Lower leg skin (tissue), 3 donors: Measurements from ENCODE around the gene DAPK2.

Experiments
- POLR2A ChIP-seq, 2 donors: fragments of 450-650 bp; IDR thresholded peaks; one replicate each; pipeline ENCODE4 v1.6.1; 2016 to 2017; ENCODE audit warnings: antibody characterized with exemption in 2 of 2, mild to moderate bottlenecking in 1 of 2, moderate library complexity in 1 of 2
- TF ChIP-seq, protein P1 (sequence below), 3 donors: fragments of 450-650 bp; IDR thresholded peaks; one replicate each; pipeline ENCODE4 v1.5.1; 2016; ENCODE audit warnings: antibody characterized with exemption in 3 of 3, mild to moderate bottlenecking in 3 of 3, moderate library complexity in 2 of 3

DNA sequence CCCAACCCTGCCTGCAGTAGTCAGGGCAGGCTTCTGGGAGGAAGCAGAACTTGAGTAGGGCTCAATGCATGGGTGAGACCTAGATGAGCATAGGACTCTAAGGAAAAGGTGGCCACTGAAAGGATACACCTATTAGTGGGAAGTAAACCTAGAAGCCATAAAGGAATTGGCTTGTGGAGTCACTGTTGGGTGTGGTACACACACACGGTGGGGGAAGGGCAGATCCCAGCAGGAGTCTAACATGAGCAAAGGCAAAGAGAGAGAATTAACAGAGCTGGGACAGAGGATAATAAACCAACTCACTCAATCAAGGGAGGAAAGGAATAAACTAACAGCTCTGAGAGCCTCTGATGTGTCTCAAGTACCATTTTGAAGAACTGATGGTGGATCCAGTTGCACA is 23.1 kb downstream of the DAPK2 start:
- TF ChIP-seq, protein P1, sequence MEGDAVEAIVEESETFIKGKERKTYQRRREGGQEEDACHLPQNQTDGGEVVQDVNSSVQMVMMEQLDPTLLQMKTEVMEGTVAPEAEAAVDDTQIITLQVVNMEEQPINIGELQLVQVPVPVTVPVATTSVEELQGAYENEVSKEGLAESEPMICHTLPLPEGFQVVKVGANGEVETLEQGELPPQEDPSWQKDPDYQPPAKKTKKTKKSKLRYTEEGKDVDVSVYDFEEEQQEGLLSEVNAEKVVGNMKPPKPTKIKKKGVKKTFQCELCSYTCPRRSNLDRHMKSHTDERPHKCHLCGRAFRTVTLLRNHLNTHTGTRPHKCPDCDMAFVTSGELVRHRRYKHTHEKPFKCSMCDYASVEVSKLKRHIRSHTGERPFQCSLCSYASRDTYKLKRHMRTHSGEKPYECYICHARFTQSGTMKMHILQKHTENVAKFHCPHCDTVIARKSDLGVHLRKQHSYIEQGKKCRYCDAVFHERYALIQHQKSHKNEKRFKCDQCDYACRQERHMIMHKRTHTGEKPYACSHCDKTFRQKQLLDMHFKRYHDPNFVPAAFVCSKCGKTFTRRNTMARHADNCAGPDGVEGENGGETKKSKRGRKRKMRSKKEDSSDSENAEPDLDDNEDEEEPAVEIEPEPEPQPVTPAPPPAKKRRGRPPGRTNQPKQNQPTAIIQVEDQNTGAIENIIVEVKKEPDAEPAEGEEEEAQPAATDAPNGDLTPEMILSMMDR (IDR thresholded peaks at IDR 0.05) = no peak
- TF ChIP-seq POLR2A (IDR thresholded peaks at IDR 0.05) = no peak
